ENCODE data around the gene DYNC2H1. TPM values are rescaled to one million over a fixed set of nuclear protein-coding genes. Genes with fewer than 3 reads are reported as not detected.

Gene DYNC2H1
- total RNA-seq, 1 donor from 2014 or later, result 17.2 TPM

GRCh38 chr11:103525069-103525468, 415.8 kb downstream of the DYNC2H1 start:
- H3K4me2 ChIP-seq (ENCODE audit: low read length), result peak overlapping the region; percentile 70

GRCh38 chr11:103528046-103528445, 418.8 kb downstream of the DYNC2H1 start:
- TF ChIP-seq CTCF (IDR thresholded peaks at IDR 0.05; ENCODE audit: insufficient read depth, low read depth, low read length) (no peak), EZH2 (IDR thresholded peaks at IDR 0.05; ENCODE audit: insufficient read depth, low read length) (no peak)

More at GRCh38 chr11:103525069-103525468, 415.8 kb downstream of the DYNC2H1 start:
- no peaks in the 10 kb centered on the region for H3K9me3 ChIP-seq (ENCODE audit: insufficient read depth, low read depth, low read length)
- peak overlapping the region; percentile 46 for H3K9ac ChIP-seq (ENCODE audit: low read length)
- peaks cover 31% of the 10 kb centered on the region for H3K4me1 ChIP-seq (ENCODE audit: insufficient read depth, low read length)
- H3K27ac ChIP-seq (ENCODE audit: low read depth, low read length), result peak overlapping the region; percentile 73
- H3K79me2 ChIP-seq (ENCODE audit: insufficient read depth, low read length), result no peaks in the 10 kb centered on the region
- peak; percentile 88 for DNase-seq (ENCODE audit: low read depth)
- no peaks in the 10 kb centered on the region for H3K27me3 ChIP-seq (ENCODE audit: insufficient read depth, low read length)
- H4K20me1 ChIP-seq (ENCODE audit: insufficient read depth, low read length), result no peaks in the 10 kb centered on the region
- peaks cover 45% of the 10 kb centered on the region for H3K4me1 Mint-ChIP-seq (ENCODE audit: low read depth, unreplicated experiment)
- no peaks in the 10 kb centered on the region for H3K9me3 Mint-ChIP-seq (ENCODE audit: unreplicated experiment)
- no peak overlapping the region for H3K4me3 Mint-ChIP-seq (ENCODE audit: unreplicated experiment)
- peak overlapping the region; percentile 94 for H3K27ac Mint-ChIP-seq (ENCODE audit: unreplicated experiment)
- TF ChIP-seq CTCF (IDR thresholded peaks at IDR 0.05; ENCODE audit: insufficient read depth, low read depth, low read length) (no peak), EZH2 (IDR thresholded peaks at IDR 0.05; ENCODE audit: insufficient read depth, low read length) (no peak)
- H3K4me3 ChIP-seq (ENCODE audit: insufficient read depth, low read depth, low read length), result peak overlapping the region; percentile 0
- no peak overlapping the region for H2AFZ ChIP-seq (ENCODE audit: low read depth, low read length)
- no peaks in the 10 kb centered on the region for H3K36me3 ChIP-seq (ENCODE audit: insufficient read depth, low read length)
- FAIRE-seq, result peak; percentile 64
- no peaks in the 10 kb centered on the region for H3K27me3 Mint-ChIP-seq (ENCODE audit: low read depth, unreplicated experiment)
- no peaks in the 10 kb centered on the region for H3K36me3 Mint-ChIP-seq (ENCODE audit: low read depth, unreplicated experiment)

GRCh38 chr11:103528596-103528995, 419.4 kb downstream of the DYNC2H1 start:
- Histone ChIP-seq H3K4me2 (ENCODE audit: low read length) (peak overlapping the region; percentile 52), H3K36me3 (ENCODE audit: insufficient read depth, low read length) (no peaks in the 10 kb centered on the region), H3K27ac (ENCODE audit: low read depth, low read length) (peak overlapping the region; percentile 60), H3K4me1 (ENCODE audit: insufficient read depth, low read length) (peaks cover 63% of the 10 kb centered on the region), H3K9ac (ENCODE audit: low read length) (peak overlapping the region; percentile 11), H3K79me2 (ENCODE audit: insufficient read depth, low read length) (no peaks in the 10 kb centered on the region), H4K20me1 (ENCODE audit: insufficient read depth, low read length) (no peaks in the 10 kb centered on the region), H3K9me3 (ENCODE audit: insufficient read depth, low read depth, low read length) (no peaks in the 10 kb centered on the region), H3K27me3 (ENCODE audit: insufficient read depth, low read length) (no peaks in the 10 kb centered on the region), H3K4me3 (ENCODE audit: insufficient read depth, low read depth, low read length) (no peak overlapping the region), H2AFZ (ENCODE audit: low read depth, low read length) (no peak overlapping the region)
- no peaks in the 10 kb centered on the region for H3K9me3 Mint-ChIP-seq (ENCODE audit: unreplicated experiment)
- peak; percentile 39 for DNase-seq (ENCODE audit: low read depth)
- no peaks in the 10 kb centered on the region for H3K36me3 Mint-ChIP-seq (ENCODE audit: low read depth, unreplicated experiment)
- FAIRE-seq, result peak; percentile 39
- H3K27ac Mint-ChIP-seq (ENCODE audit: unreplicated experiment), result peak overlapping the region; percentile 92
- TF ChIP-seq CTCF (IDR thresholded peaks at IDR 0.05; ENCODE audit: insufficient read depth, low read depth, low read length) (no peak), EZH2 (IDR thresholded peaks at IDR 0.05; ENCODE audit: insufficient read depth, low read length) (no peak)
- no peak overlapping the region for H3K4me3 Mint-ChIP-seq (ENCODE audit: unreplicated experiment)
- peaks cover 75% of the 10 kb centered on the region for H3K4me1 Mint-ChIP-seq (ENCODE audit: low read depth, unreplicated experiment)
- no peaks in the 10 kb centered on the region for H3K27me3 Mint-ChIP-seq (ENCODE audit: low read depth, unreplicated experiment)

More at GRCh38 chr11:103528046-103528445, 418.8 kb downstream of the DYNC2H1 start:
- DNase-seq (ENCODE audit: low read depth) (no peak), FAIRE-seq (peak; percentile 13)
- no peak overlapping the region for H3K4me2 ChIP-seq (ENCODE audit: low read length)
- no peaks in the 10 kb centered on the region for H3K79me2 ChIP-seq (ENCODE audit: insufficient read depth, low read length)
- no peak overlapping the region for H2AFZ ChIP-seq (ENCODE audit: low read depth, low read length)
- H3K9ac ChIP-seq (ENCODE audit: low read length), result no peak overlapping the region
- Mint-ChIP-seq H3K4me3 (ENCODE audit: unreplicated experiment) (no peak overlapping the region), H3K27ac (ENCODE audit: unreplicated experiment) (no peak overlapping the region), H3K9me3 (ENCODE audit: unreplicated experiment) (no peaks in the 10 kb centered on the region), H3K27me3 (ENCODE audit: low read depth, unreplicated experiment) (no peaks in the 10 kb centered on the region), H3K36me3 (ENCODE audit: low read depth, unreplicated experiment) (no peaks in the 10 kb centered on the region), H3K4me1 (ENCODE audit: low read depth, unreplicated experiment) (peaks cover 72% of the 10 kb centered on the region)
- H4K20me1 ChIP-seq (ENCODE audit: insufficient read depth, low read length), result no peaks in the 10 kb centered on the region
- no peaks in the 10 kb centered on the region for H3K36me3 ChIP-seq (ENCODE audit: insufficient read depth, low read length)
- H3K9me3 ChIP-seq (ENCODE audit: insufficient read depth, low read depth, low read length), result no peaks in the 10 kb centered on the region
- peaks cover 58% of the 10 kb centered on the region for H3K4me1 ChIP-seq (ENCODE audit: insufficient read depth, low read length)
- no peak overlapping the region for H3K27ac ChIP-seq (ENCODE audit: low read depth, low read length)
- H3K27me3 ChIP-seq (ENCODE audit: insufficient read depth, low read length), result no peaks in the 10 kb centered on the region
- H3K4me3 ChIP-seq (ENCODE audit: insufficient read depth, low read depth, low read length), result no peak overlapping the region
